NCI-H2196 treated with DMSO at 0.1 percent for 48 hours (cell line): Measurements from ENCODE around the gene ARL8B.

Source experiments
- DNase-seq: peaks from one replicate; lab custom pipeline; 2025; ENCODE audit not compliant: unreplicated experiment; lab: John Stamatoyannopoulos, UW

Gene ARL8B

GRCh38 chr3:5186089-5186857, 64.2 kb downstream of the ARL8B start:
- DNase-seq: no peak

DNA sequence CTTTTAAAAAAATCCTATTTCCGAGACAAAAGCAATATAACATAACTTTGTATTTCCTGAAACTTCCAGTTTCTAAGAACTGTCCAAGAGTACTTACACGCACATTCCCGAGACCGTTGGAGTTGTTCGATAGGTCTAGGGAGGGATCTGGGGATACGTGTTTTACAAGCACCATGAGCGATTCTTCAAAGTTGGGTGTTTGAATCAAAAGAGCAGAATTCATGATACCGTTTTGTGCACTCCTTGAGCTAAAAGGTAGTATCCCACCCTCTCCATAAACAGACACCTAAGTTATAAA, 64.7 kb downstream of the ARL8B start:
- no peak for DNase-seq

- peak; percentile 65 for DNase-seq
Observed at GRCh38 chr3:5187156-5187919, 65.2 kb downstream of the ARL8B start, which contains the start of gene EDEM1. Gene EDEM1 (plus strand): TSS chr3:5187707. CDS start chr3:5187806, 99 bp downstream.

DNA sequence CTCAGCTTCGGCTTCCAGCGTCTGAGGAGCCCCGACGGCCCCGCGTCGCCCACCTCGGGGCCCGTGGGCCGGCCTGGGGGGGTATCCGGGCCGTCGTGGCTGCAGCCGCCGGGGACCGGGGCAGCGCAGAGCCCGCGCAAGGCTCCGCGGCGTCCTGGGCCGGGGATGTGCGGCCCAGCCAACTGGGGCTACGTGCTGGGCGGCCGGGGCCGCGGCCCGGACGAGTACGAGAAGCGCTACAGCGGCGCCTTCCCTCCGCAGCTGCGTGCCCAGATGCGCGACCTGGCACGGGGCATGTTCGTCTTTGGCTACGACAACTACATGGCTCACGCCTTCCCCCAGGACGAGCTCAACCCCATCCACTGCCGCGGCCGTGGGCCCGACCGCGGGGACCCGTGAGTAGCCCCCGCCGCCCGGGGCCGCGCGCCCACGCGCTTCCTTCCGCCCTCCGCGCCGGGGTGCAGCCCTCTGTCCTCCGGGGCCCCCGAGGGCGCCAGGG, 65.9 kb downstream of the ARL8B start:
- DNase-seq: no peak

DNA sequence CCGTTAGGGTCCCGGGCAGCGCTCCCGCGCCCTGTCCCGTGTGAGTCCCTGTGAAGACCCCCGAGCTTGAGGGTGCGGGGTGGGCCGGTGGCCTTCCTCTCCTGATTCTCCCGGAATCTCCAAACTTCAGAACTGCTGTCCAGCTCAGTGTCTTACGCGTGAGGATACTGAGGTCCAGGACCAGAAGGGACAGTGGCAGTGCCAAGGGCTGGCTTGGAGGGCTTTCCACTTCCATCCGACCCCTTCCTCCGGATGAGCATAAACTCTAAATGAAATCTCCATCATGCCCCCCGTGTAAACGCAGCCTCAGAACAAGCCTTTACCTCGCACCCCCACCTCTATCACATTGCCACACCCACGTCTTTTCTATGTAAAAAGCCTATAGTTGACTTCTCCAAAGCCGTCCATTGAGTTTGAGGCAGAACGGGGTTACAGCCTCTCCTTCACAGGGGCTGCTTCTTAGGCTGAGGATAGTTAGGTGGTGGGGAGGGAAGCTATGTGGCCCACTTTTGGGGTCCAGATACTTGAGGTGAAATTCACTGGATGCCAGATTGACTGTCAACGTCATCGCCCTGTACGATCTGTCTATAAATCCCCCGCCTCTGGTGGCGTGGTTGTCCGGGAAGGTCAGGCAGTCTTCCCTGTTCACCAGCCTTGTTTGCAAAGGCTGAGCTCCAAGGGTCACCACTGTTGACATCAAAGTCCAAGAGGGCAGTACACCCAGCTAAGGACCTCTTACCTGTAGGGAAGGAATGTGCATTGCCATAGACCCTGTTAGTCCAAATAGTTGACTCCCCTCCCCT, 66.5 kb downstream of the ARL8B start:
- no peak for DNase-seq

DNA sequence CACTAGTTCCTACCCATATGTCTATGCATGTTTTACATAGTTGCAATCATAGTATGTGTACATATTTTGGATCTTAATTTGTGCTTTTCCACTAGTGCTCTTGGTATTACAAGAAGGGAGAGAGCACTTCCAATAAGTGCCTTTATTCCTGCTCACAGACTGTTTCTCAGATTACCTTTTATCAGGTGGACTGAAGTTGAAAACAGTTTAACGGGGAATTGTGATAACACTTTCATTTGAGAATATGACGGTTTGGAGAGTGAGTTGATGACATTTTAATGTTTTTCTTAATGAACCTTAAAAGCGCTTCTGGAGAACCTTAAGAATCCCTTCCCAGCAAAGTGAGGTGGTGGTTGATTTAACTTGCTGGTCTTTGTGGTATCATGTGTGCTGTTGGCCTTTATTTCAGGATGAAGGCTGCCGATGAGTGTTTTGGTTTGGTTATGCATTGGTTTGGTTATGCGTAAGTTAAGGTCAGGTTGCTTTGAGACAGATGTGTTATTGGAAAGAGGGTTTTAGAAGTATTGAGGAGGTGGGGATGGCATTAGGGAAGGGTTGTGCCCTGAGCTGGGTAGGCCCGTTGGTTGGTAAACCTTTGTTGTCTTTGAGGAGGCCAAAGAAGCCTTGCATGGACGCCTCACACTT, 68.2 kb downstream of the ARL8B start:
- no peak for DNase-seq

GRCh38 chr3:5191555-5192304, 69.6 kb downstream of the ARL8B start:
- no peak for DNase-seq

GRCh38 chr3:5192571-5193365, 70.7 kb downstream of the ARL8B start:
- no peak for DNase-seq

DNA sequence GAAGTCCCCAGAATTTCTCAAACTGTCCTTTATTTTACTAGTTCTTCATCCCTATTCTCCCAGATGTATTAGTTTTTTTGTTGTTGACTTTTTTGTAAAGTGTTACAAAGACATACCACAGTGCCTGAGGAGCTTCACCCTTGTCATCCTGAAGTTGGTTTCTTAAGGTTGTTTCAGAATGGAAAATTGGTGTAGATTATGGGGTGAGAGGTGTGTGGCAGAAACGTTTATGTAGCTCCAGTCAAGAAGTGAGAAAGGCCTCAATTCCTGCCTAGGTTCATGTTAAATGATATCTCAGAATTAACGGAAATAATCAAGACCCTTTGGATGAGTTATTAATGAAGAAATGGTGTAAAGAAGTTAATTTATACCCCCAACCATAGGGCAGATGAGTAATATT, 72.2 kb downstream of the ARL8B start:
- DNase-seq: no peak

DNA sequence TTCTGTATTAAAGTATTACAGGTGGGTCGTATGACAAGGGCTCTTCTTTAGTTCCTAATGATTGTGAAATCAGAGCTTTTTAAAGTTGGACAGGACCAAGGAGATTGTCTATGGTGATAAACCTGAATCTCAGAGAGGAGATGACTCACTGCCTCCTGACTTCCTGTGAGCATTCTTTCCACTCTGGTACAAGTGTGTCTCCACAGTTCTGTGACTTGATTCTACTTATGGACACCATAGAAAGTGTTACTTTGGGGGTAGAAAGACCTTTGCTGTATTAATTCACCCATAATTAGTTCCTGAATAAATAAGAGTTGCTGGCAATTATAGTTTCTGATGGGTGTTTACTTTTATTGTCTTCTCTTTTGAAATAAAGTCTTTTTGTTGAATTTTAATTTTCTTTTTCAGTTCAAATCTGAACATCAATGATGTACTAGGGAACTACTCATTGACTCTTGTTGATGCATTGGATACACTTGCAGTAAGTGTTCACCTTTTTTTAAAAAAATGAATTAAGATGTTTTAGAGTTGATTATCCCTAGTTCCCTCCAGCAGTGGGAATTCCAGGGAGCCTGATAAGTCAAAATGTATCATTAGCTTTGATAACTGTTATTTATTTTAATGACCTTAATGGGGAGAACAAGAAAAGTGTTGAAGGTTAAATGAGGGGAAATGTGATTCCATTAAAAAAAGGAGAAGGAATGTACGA, 72.9 kb downstream of the ARL8B start:
- DNase-seq: no peak

GRCh38 chr3:5195605-5196004, 73.5 kb downstream of the ARL8B start:
- no peak for DNase-seq

GRCh38 chr3:5197022-5197421, 74.9 kb downstream of the ARL8B start:
- no peak for DNase-seq

- no peak for DNase-seq
Observed at GRCh38 chr3:5197470-5198312, 75.6 kb downstream of the ARL8B start.

DNA sequence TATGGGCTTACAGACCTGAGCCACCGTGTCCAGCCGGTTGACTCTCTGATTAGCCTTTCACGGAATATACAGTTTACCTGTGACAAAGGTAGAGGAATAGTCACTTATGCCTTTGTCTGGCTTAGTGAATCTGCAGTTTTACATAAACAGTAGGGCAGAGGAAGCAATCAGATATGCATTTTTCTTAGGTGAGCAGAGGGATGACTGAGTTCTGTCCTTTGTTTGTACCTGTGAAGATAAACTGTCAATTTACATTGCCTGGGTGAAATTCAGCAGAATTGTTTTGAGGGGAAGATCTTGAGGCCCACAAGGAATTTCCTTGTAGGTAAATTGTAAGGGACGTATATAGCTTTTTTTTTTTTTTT, 76.2 kb downstream of the ARL8B start:
- no peak for DNase-seq

DNA sequence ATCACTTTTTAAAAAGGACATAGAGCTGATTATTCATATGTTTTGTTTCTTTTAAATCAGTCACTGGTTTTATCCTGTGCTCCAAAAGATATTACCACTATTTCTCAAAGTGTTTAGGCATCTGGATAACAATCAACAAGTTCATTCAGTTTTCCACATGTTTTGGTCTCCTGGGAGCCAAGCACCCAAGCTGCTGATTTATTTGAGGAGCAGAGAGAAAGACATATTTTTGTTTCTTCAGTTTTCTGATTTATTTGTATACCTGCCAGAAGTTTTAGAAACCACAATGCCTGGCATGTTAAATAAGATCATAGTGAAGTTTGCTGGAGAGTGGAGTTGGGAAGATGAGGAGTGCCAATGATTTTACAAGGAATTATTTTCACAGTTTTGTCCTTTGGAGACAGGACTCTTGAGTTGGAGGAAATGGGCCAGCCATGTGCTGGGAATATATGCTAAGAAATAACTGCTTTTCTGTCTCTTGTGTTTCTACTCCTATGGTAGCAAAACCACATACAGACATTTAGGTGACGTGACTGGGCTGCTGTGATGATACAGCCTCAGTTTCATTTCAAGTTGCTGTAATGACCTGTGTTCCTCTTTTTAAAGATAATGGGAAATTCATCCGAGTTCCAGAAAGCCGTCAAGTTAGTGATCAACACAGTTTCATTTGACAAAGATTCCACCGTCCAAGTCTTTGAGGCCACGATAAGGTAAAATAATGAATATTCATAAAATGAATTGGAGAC, 77.1 kb downstream of the ARL8B start:
- DNase-seq: no peak

- no peak for DNase-seq
Observed at GRCh38 chr3:5201536-5201935, 79.4 kb downstream of the ARL8B start.

- DNase-seq: no peak
Observed at GRCh38 chr3:5202222-5202621, 80.1 kb downstream of the ARL8B start.
